Right lobe of liver (tissue), 6 donors: ENCODE data around the gene SLC41A3. TPM values are rescaled to one million over a fixed set of nuclear protein-coding genes. Genes with fewer than 3 reads are reported as not detected.
A peak's percentile ranks its signal among the peaks of the same experiment; 100 is the strongest.

Experiments
- ATAC-seq, 4 donors: fragments of 200-7000 bp; cut with Tn5 transposase; one replicate each; pipeline ENCODE4 v1.9.1; 2020; ENCODE audit warnings: mild to moderate bottlenecking in 4 of 4, moderate library complexity in 4 of 4
- DNase-seq, 3 donors: peaks; one replicate each; pipeline ENCODE4 v3.0.0-alpha.2; 2020
- H3K27ac ChIP-seq, 3 donors: fragments of 200-600 bp; one replicate each; pipeline ENCODE4 v1.8.0; 2022
- H3K27me3 ChIP-seq, 2 donors: fragments of 200-600 bp; one replicate each; pipeline ENCODE4 v1.8.0; 2022
- H3K36me3 ChIP-seq, 4 donors: fragments of 200-600 bp; sonication (generic) in 1 of 4; one replicate each; pipeline versions ENCODE4 v1.5.1 to v1.8.0; 2017 to 2022; ENCODE audit warnings: control low read depth in 1 of 4
- H3K4me1 ChIP-seq, 4 donors: fragments of 200-600 bp; sonication (generic) in 1 of 4; one replicate each; pipeline versions ENCODE4 v1.5.1 to v1.8.0; 2017 to 2022; ENCODE audit warnings: control low read depth in 1 of 4
- H3K4me3 ChIP-seq, 3 donors: fragments of 200-600 bp; one replicate each; pipeline ENCODE4 v1.8.0; 2022
- H3K9me3 ChIP-seq, 4 donors: fragments of 200-600 bp; sonication (generic) in 1 of 4; one replicate each; pipeline versions ENCODE4 v1.5.1 to v1.8.0; 2017 to 2022; ENCODE audit warnings: control low read depth in 1 of 4
- CTCF ChIP-seq, 4 donors: fragments of 200-600 bp in 3 of 4; fragments of 450-650 bp in 1 of 4; IDR thresholded peaks; one replicate each; pipeline versions ENCODE4 v1.5.1 to v1.8.0; 2016 to 2022; ENCODE audit warnings: antibody characterized with exemption in 4 of 4, mild to moderate bottlenecking in 2 of 4
- POLR2A ChIP-seq: fragments of 450-650 bp; IDR thresholded peaks from one replicate; pipeline ENCODE4 v1.6.1; 2017; ENCODE audit warnings: antibody characterized with exemption, mild to moderate bottlenecking
- WGBS: methylation state at CpG from one replicate; pipeline ENCODE4 v1.1.6; 2018; ENCODE audit warnings: low coverage, low lambda C conversion rate; ENCODE audit not compliant: insufficient coverage; ENCODE audit errors: missing lambda C conversion rate; 5-methylcytosine and 5-hydroxymethylcytosine counted together
- intact Hi-C, 2 donors: fragments of 100-400 bp; cut with DNase I; formaldehyde crosslinking; loops; one replicate each; pipeline versions ENCODE4 v1.11.2 to v1.14.1; 2022
- total RNA-seq, 6 experiments: library from RNA; depleted of rRNA in 2 of 6; stranded (reverse); fragments of >200 nt in 2 of 6; fragmentation: NEBNext Ultra II Directional in 3 of 6; extraction: Animal tissue kit (Norgen Biotek cat#: 25700) in 3 of 6; gene quantifications; one replicate each; pipeline versions ENCODE4 v1.1.0 to v1.2.4, GENCODE V29; 2016 to 2023
- donor health status: DM: no; HTN: yes; CAD: no.
- donor health status: DM: no; HTN: no; CAD: no.
- donor health status: DM: no; HTN: no; CAD: no.
- donor health status: DM: no; HTN: yes; CAD: no.
- donor health status: DM: no; HTN: yes; CAD: no.

SLC41A3 gene
- total RNA-seq, 6 experiments from 2014 or later: 12.7 to 29.1 (median 15.9) TPM

- TF ChIP-seq POLR2A: no peak
- TF ChIP-seq CTCF (IDR thresholded peaks at IDR 0.05): no peak
- Histone ChIP-seq H3K36me3 (peaks cover 0 to 76% (median 30%) of the 10 kb centered on the region in 4 donors), H3K27me3 (no peaks in the 10 kb centered on the region), H3K9me3 (no peaks in the 10 kb centered on the region), H3K4me3 (no peak overlapping the region), H3K4me1 (no peaks in the 10 kb centered on the region), H3K27ac (no peak overlapping the region)
- intact Hi-C loops: no loop called here
- peak in 1 of 4 donors; percentile 3 for ATAC-seq
- DNase-seq: no peak
- 78% methylated on average over 7 of the region's 22 CpGs for WGBS
Observed at GRCh38 chr3:126103121-126104027, 19.4 kb upstream of the SLC41A3 start.

GRCh38 chr3:126102530-126102951 lies 18.6 kb upstream of the SLC41A3 start:
- no peak for DNase-seq
- WGBS: 74% methylated on average over 3 of the region's 5 CpGs

GRCh38 chr3:126102011-126102410 lies 18.1 kb upstream of the SLC41A3 start:
- H3K4me3 ChIP-seq: no peak overlapping the region
- no peak for DNase-seq
- H3K27ac ChIP-seq: no peak overlapping the region
- TF ChIP-seq CTCF (IDR thresholded peaks at IDR 0.05): no peak
- no peak for TF ChIP-seq POLR2A
- peak in 1 of 4 donors; percentile 2 for ATAC-seq
- peaks cover 0 to 62% (median 23%) of the 10 kb centered on the region in 4 donors for H3K36me3 ChIP-seq
- H3K27me3 ChIP-seq: no peaks in the 10 kb centered on the region
- H3K9me3 ChIP-seq: no peaks in the 10 kb centered on the region
- no peaks in the 10 kb centered on the region for H3K4me1 ChIP-seq
- WGBS: 100% methylated on average over 1 of the region's 8 CpGs
- intact Hi-C loops: no loop called here

More at GRCh38 chr3:126102530-126102951, 18.6 kb upstream of the SLC41A3 start:
- no peaks in the 10 kb centered on the region for H3K27me3 ChIP-seq
- H3K36me3 ChIP-seq: peaks cover 0 to 67% (median 26%) of the 10 kb centered on the region in 4 donors
- H3K4me3 ChIP-seq: no peak overlapping the region
- intact Hi-C loops: no loop called here
- no peak overlapping the region for H3K27ac ChIP-seq
- H3K9me3 ChIP-seq: no peaks in the 10 kb centered on the region
- TF ChIP-seq CTCF (IDR thresholded peaks at IDR 0.05) (no peak), POLR2A (no peak)
- ATAC-seq: peak in 1 of 4 donors; percentile 1
- H3K4me1 ChIP-seq: no peaks in the 10 kb centered on the region

GRCh38 chr3:126101521-126101982 lies 17.6 kb upstream of the SLC41A3 start:
- WGBS: 80% methylated on average over 3 of the region's 10 CpGs
- Histone ChIP-seq H3K36me3 (peaks cover 0 to 57% (median 21%) of the 10 kb centered on the region in 4 donors), H3K9me3 (no peaks in the 10 kb centered on the region), H3K4me1 (no peaks in the 10 kb centered on the region), H3K27ac (no peak overlapping the region), H3K4me3 (no peak overlapping the region), H3K27me3 (no peaks in the 10 kb centered on the region)
- DNase-seq (no peak), ATAC-seq (peak in 1 of 4 donors; percentile 1)
- TF ChIP-seq CTCF (IDR thresholded peaks at IDR 0.05) (no peak), POLR2A (no peak)
- intact Hi-C loops: no loop called here
